SHP77 treated with DMSO at 0.1 percent for 48 hours (cell line): ENCODE data around the gene AKR1B1.
A peak's percentile ranks its signal among the peaks of the same experiment; 100 is the strongest.
"Not testable (repeated sequence)": the region's sequence is repeated elsewhere in the genome, so short reads cannot be mapped to it uniquely, and the experiment has no call there.

ENCODE experiments used
- DNase-seq: peaks from one replicate; lab custom pipeline; 2025; lab: John Stamatoyannopoulos, UW

The AKR1B1 gene

GRCh38 chr7:134458806-134459698, at the start of gene AKR1B1:
AKR1B1 (minus strand) TSS chr7:134459100; CDS start chr7:134459062, 38 bp downstream.
- DNase-seq = peak; percentile 80

GRCh38 chr7:134505856-134506255, 47.0 kb upstream of the AKR1B1 start:
- DNase-seq = no peak

DNA sequence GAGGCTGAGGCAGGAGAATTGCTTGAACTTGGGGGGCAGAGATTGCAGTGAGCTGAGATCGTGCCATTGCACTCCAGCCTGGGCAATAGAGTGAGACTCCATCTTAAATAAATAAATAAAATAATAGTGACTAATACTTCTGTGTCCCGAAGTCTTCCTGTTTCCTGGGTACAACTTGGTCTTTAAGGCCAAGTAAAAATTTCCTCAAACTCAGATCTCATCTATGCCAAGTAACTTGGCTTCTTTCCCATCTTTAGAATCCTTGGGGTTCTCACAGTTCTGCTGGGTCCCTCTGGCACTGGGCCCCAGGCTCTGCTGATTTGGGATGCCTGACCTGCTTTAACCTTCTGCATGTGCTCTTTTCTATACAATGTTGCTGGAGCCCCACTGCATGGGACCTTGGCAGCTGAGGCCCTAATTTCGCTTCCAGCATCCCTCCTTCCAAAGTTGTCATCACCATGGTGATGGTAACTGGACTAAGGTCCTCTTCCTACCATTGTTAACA, 45.8 kb upstream of the AKR1B1 start:
- DNase-seq = no peak

DNA sequence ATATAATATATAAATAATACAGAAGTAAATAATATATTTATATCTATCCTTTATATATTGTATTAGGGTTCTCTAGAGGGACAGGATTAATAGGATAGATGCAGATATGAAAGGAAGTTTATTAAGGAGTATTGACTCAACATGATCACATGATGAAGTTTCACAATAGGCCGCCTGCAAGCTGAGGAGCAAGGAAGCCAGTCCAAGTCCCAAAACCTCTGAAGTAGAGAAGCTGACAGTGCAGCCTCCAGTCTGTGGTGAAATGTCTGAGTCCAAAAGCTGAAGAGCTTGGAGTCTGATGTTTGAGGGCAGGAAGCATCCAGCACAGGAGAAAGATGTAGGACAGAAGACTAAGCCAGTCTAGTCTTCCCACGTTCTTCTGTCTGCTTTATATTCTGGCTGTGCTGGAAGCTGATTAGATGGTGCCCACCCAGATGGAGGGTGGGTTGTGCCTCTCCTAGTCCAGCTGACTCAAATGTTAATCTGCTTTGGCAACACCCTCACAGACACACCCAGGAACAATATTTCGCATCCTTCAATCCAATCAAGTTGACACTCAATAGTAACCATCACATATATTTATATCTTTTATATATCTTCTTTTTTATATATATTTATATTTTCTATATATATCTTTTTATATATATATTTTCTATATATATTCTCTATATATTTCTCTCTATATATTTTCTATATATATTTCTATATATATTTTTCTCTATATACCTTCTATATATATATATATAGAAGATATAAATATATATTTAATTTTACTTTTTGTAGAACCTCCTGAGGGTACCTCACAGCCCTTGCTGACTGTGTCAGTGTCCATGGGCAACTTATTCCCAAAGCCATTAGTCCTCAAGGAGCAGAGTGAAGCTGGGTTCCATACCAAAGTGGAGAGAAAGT, 43.8 kb upstream of the AKR1B1 start:
- DNase-seq = no peak

GRCh38 chr7:134500982-134501381, 42.1 kb upstream of the AKR1B1 start:
- no peak for DNase-seq

DNA sequence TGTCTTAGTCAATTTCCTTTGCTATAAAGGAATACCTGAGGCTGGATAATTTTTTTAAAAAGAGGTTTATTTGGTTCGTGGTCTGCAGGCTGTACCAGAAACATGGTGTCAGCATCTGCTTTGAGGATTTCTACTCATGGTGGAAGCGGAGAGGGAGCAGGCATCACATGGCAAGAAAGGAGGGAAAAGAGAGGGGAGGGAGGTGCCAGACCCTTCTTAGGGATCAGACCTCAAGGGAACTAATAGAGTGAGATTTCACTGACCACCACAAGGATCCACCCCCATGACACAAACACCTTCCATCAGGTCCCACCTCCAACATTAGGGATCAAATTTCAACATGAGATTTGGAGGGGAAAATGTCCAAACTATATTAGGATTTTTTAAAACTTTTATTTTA, 41.5 kb upstream of the AKR1B1 start:
- DNase-seq = no peak

DNA sequence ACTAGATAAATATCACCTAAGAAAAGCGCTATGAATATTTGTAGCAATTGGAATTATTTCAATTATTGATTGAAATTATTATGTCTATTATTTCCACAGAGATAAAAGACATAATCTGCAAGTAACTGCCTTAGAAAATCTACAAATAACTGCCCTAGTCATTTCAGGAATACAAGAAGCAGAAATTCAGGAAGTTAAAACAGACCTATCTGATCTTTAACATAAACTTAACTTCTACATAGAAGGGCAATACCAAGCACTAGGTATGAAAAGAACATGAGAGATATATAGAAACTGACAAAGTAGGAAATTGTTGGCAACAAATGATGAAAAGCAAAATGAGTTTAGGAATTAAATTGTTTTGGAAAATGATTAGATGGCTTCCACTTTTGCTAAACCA, 36.6 kb upstream of the AKR1B1 start:
- DNase-seq = no peak

DNA sequence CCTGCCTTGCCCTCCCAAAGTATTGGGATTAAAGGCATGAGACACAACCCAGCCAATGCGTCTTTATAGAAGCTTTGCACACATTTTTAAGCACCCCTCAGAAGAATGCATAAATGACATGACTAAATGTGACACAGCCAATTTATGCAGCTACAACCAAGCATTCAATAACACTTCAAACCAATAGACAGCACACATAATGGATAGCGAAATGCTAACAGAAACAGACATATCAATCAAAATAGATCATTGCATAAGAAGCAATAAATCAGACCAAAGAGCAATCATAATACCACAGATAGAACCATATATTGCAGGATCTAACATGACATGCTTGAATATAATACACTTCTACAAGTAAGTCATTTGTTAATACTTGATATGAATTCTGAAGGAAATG, 34.2 kb upstream of the AKR1B1 start:
- no peak for DNase-seq

GRCh38 chr7:134487721-134488120, 28.8 kb upstream of the AKR1B1 start:
- not testable (repeated sequence) for DNase-seq

GRCh38 chr7:134485203-134485602, 26.3 kb upstream of the AKR1B1 start:
- no peak for DNase-seq

DNA sequence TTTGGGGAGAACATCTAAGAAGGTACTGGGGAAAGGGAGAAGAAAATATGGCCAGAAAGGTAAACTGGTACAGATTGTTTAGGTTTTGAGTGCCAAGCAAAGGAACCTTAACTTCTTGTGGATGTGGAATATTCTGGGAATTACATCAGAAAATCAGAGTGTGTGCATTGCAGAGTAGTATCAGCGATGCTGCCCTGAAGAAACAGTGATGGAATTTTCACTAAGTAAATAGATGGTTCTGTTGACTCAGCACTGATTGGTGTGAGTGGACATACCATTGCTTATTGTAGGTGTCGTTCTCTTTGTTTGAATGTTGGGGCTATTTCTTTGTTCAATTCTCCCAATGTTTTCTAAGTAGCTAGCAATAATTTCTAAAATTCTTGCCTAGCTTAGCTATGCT, 24.4 kb upstream of the AKR1B1 start:
- DNase-seq = no peak

DNA sequence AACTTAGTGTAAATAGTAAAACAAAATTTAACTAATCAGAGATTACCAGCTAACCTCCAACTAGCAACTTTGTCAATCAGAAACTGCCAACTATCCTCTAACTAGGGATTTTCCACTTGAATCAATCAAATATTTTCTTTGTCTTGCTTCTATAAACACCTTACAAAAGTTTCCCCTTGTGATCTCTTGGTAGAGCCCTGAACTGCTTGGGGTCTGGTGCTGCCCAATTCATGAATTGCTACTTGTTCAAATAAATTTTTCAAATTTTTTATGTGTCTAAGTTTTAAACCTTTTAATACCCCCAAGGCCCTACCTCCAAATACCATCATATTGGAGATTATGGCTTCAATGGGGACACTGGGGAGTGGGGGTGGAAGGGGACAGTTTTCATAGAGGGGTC, 24.0 kb upstream of the AKR1B1 start:
- no peak for DNase-seq

GRCh38 chr7:134481167-134481566, 22.3 kb upstream of the AKR1B1 start:
- no peak for DNase-seq

- DNase-seq = no peak
Measured at GRCh38 chr7:134480730-134481129, 21.8 kb upstream of the AKR1B1 start.

- no peak for DNase-seq
Measured at GRCh38 chr7:134480202-134480601, 21.3 kb upstream of the AKR1B1 start.

- no peak for DNase-seq
Measured at GRCh38 chr7:134478707-134479106, 19.8 kb upstream of the AKR1B1 start.

- DNase-seq = no peak
Measured at GRCh38 chr7:134477954-134478353, 19.1 kb upstream of the AKR1B1 start.

- DNase-seq = no peak
Measured at GRCh38 chr7:134476044-134476443, 17.1 kb upstream of the AKR1B1 start.

GRCh38 chr7:134474828-134475227, 15.9 kb upstream of the AKR1B1 start:
- DNase-seq = no peak

DNA sequence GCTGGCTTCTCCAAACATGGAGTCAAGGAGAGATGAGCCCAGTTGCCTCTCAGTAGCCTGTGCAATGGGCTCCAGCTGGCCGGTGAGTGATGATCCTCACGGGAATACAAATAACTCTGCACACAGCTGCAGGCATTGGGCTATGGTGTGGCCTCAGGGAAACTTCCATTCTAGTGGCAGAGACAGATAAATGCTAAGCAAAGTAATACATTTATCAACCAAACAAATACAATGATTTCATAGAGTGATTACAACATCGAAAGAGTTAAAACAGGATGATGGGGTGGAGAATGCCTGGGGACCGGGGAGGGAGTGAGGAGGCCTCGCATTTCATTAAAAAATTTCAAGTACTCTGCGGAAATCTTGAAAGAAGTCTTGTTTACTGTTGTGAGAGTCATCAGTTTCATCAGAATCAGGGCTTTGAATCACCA, 15.0 kb upstream of the AKR1B1 start:
- DNase-seq = no peak

GRCh38 chr7:134472572-134473244, 13.8 kb upstream of the AKR1B1 start:
- DNase-seq = no peak

DNA sequence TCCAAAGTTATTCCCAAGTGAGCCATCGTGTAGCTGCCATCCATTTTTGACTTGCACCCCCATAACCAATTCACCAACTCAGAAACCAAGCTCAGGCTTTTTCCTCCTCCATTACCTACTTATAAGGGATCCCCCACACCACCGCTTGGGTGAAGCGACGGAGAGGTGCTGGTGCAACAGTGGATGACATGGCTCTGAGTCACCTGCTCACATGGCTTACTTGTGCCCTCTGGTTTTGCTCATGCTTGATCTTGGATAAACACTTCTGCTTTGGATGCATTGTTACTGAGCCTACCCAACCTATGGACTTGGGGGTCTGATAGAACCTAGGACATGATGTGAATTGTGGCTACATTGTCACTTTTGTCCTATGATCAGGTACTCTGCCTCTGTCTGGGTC, 12.0 kb upstream of the AKR1B1 start:
- no peak for DNase-seq
